GM18498 (cell line): Measurements from ENCODE around the gene HPX.
A peak's percentile ranks its signal among the peaks of the same experiment; 100 is the strongest.
"Not testable (repeated sequence)": the region's sequence is repeated elsewhere in the genome, so short reads cannot be mapped to it uniquely, and the experiment has no call there.

ENCODE experiments used
- ATAC-seq: cut with Tn5 transposase; IDR thresholded peaks from one replicate; pipeline ENCODE4 v1.9.1; 2021; ENCODE audit warnings: mild to moderate bottlenecking, moderate library complexity; ENCODE audit not compliant: unreplicated experiment

The HPX gene

DNA sequence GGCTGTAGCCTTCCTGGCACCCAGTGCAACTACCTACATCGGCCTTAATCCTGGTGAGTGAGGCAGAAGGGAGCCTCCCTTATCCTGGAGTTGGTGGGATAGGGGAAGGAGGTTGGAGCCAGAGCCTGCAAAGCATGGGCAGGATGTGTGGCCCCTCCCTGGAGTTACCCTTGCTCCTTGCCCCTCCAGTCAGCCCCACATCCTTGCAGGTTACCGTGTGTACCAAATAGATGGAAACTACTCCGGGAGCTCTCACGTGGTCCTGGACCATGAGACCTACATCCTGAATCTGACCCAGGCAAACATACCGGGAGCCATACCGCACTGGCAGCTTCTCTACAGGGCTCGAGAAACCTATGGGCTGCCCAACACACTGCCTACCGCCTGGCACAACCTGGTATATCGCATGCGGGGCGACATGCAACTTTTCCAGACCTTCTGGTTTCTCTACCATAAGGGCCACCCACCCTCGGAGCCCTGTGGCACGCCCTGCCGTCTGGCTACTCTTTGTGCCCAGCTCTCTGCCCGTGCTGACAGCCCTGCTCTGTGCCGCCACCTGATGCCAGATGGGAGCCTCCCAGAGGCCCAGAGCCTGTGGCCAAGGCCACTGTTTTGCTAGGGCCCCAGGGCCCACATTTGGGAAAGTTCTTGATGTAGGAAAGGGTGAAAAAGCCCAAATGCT, 46.7 kb downstream of the HPX start:
- no peak for ATAC-seq

DNA sequence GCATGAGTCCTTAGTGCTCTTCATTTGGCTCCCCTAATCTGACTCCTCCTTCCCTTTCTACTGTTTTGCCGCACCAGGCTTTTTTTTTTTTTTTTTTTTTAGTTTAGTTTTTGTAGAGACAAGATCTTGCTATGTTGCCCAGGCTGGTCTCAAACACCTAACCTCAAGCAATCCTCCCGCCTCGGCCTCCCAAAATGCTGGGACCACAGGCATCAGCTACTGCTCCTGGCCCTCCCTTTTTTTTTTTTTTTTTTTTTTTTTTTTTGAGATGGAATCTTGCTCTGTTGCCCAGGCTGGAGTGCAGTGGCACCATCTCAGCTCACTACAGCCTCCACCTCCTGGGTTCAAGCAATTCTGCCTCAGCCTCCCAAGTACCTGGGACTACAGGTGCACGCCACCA, 48.5 kb downstream of the HPX start:
- not testable (repeated sequence) for ATAC-seq

DNA sequence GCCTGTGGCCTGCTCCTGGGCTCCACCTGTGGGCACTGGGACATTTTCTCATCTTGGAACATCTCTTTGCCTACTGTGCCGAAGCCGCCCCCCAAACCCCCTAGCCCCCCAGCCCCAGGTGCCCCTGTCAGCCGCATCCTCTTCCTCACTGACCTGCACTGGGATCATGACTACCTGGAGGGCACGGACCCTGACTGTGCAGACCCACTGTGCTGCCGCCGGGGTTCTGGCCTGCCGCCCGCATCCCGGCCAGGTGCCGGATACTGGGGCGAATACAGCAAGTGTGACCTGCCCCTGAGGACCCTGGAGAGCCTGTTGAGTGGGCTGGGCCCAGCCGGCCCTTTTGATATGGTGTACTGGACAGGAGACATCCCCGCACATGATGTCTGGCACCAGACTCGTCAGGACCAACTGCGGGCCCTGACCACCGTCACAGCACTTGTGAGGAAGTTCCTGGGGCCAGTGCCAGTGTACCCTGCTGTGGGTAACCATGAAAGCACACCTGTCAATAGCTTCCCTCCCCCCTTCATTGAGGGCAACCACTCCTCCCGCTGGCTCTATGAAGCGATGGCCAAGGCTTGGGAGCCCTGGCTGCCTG, 49.2 kb downstream of the HPX start:
- ATAC-seq: no peak

DNA sequence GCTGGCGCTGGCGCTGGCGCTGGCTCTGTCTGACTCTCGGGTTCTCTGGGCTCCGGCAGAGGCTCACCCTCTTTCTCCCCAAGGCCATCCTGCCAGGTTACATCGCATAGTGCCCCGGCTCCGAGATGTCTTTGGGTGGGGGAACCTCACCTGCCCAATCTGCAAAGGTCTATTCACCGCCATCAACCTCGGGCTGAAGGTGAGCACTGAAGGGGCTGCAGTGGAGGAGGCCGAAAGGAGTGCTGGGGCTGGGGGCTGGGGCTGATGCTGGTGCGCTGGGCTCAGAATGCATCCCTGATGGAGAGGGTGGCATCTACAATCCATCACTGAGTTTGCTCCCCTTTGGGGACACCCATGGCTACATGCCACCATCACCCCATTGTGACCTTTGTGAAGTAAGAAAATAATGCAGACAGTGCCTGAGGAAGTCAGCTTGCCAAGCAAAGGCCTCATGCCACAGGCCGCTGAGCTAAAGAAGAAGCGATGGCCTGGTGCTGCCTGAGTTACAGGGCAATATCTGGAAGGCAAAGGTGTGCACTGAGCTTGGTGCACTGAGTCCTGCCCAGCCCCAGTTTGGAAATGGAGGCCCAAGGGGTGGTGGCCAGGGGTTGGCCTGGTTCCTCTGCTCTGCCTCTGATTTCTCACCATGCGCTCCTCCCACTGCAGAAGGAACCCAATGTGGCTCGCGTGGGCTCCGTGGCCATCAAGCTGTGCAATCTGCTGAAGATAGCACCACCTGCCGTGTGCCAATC, 49.9 kb downstream of the HPX start:
- no peak for ATAC-seq

DNA sequence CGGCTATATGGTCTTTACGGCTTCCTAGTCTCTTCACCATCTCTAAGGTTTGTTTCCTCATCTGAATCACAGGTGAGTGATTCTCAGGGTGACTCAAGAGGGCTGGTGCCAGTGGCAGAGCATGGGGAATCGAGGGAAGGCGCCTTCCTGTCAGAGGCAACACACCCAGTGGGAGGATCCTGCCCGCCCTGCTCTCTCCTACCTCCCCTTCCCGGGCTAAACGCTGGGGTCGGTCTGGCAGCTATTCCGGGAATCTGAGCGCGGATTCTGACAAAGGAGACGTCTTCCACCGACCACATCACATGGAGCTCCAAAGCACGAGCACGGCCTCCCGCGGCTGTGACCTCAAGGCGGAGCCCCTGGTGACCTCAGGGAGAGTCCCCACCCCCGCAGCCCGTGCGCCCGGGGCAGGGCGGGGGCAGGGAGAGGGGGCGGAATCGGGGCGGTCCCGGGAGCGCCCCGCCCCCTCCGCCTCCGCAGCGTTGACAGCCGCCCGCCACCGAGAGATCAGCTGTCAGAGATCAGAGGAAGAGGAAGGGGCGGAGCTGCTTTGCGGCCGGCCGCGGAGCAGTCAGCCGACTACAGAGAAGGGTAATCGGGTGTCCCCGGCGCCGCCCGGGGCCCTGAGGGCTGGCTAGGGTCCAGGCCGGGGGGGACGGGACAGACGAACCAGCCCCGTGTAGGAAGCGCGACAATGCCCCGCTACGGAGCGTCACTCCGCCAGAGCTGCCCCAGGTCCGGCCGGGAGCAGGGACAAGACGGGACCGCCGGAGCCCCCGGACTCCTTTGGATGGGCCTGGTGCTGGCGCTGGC, 50.7 kb downstream of the HPX start, which contains the start of gene SMPD1:
Gene SMPD1 (plus strand): TSS at position 570 of the 813 bp plus-strand sequence. CDS start 125 bp downstream, at position 695.
- ATAC-seq: peak; percentile 97

DNA sequence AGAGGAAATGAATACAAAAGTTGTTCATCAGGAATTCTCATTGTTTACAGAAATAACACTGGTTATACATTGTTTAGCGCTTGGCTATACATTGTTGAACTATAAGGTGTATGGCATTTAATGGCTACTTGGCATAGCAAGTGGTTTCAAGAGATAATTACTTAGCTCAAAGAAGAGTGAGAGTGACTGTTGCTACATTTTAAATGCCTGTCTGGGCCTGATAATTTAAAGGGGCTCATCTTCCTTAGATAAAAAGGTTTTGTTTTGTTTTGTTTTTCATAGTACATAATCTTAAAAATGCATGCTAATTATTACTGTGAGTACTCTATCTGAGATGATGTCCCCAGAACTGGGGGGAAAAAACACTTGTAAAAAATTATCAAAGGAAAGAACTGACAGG, 52.0 kb downstream of the HPX start:
- ATAC-seq: no peak

DNA sequence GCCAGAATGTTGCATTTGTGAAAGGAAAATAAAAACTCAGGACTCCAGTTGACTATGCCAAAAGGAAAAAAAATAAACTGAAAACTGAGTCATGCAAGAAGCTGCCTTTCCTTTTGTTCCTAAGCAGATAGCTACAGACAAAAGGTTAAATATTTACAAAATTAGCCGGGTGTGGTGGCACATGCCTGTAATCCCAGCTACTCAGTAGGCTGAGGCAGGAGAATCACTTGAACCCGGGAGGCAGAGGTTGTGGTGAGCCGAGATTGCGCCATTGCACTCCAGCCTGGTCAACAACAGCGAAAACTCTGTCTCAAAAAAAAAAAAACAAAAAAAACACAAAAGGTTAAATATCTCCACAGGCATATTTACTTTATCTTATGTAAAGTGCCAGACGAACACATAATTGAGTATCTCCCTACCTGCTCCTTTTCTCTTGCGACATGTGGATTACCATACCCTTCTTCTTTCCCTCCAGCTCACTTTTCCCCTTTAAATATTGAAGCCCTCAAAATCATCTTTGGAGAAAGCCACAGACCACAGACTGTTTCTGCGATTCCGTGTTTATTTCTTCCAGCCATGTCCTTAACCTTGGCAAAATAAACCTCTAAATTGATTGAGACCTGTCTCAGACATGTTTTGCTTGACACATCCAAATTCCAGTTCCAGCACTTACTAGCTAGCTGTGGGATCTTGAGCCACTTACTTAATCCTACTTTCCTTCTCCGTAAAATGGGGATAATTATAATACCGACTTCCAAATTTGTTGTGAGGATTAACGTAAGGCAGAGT, 52.8 kb downstream of the HPX start:
- ATAC-seq: no peak

DNA sequence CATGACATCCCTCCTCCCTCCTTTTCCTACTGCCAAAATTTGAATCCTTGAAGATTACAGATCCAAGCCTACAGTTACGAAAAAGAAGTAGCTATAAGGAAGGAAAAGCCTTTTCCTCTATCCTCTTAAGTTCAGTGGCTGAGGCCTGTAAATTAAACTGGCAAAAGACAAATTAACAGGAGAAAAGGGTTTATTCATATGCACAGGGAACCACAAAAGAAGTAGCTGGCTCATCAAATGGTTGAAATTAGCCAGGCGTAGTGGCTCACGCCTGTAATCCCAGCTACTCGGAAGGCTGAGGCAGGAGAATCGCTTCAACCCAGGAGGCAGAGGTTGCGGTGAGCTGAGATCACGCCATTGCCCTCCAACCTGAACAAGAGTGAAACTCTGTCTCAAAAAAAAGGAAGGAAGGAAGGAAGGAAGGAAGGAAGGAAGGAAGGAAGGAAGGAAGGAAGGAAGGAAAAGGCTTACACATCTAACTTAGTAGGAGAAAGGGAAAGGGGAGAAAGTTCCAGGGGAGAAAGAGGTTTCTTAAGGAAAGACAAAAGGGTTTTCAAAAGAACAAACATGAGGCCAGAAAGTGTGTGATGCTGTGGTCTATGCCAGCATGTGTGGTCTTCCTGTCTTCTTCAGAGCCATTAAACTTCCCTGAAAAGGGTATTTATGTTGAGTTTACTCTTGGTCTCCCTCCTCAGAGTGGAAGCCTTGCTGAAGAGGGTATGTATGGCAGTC, 55.6 kb downstream of the HPX start:
- ATAC-seq: no peak
